ENCODE results near the gene PTPRO. TPM values are rescaled to one million over a fixed set of nuclear protein-coding genes. Genes with fewer than 3 reads are reported as not detected.
"Not testable (repeated sequence)": the region's sequence is repeated elsewhere in the genome, so short reads cannot be mapped to it uniquely, and the experiment has no call there.

PTPRO gene
- total RNA-seq, 1 donor from 2014 or later, result 0.26 TPM

DNA sequence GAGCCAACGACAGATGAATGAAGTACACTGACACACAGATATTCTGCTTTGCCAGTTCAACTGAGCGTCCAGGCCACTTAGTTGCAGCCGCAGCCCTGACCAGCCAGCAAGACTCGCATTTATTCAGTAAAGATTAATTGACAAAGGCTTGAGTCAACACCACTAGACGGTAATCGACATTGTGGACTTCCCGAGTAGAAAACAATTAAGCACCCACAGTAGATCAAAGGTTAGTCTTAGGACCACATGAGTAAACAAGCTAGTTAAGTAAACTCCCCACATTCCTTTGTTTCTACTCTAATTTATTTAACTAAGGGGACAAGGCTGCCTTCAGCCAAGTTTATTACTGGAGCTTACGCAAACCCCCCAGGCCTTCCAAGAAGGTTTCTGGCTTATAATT is 294.2 kb downstream of the PTPRO start:
- peaks cover 11% of the 10 kb centered on the region for H3K9me3 Mint-ChIP-seq
- H3K27me3 Mint-ChIP-seq (ENCODE audit: insufficient read depth); H3K4me3 Mint-ChIP-seq; H3K27ac Mint-ChIP-seq; H3K4me1 Mint-ChIP-seq (ENCODE audit: low read depth); intact Hi-C loops (cut with micrococcal nuclease); H3K36me3 Mint-ChIP-seq (ENCODE audit: low read depth); DNase-seq (ENCODE audit: low spot score): not testable (repeated sequence)

GRCh38 chr12:15620741-15621539 is 298.6 kb downstream of the PTPRO start:
- Mint-ChIP-seq H3K4me1 (ENCODE audit: low read depth) (no peaks in the 10 kb centered on the region), H3K9me3 (peaks cover 7% of the 10 kb centered on the region), H3K4me3 (no peak overlapping the region), H3K36me3 (ENCODE audit: low read depth) (no peaks in the 10 kb centered on the region), H3K27me3 (ENCODE audit: insufficient read depth) (peaks cover 4% of the 10 kb centered on the region), H3K27ac (no peak overlapping the region)
- DNase-seq (ENCODE audit: low spot score), result no peak
- intact Hi-C loops (cut with micrococcal nuclease), result no loop called here

DNA sequence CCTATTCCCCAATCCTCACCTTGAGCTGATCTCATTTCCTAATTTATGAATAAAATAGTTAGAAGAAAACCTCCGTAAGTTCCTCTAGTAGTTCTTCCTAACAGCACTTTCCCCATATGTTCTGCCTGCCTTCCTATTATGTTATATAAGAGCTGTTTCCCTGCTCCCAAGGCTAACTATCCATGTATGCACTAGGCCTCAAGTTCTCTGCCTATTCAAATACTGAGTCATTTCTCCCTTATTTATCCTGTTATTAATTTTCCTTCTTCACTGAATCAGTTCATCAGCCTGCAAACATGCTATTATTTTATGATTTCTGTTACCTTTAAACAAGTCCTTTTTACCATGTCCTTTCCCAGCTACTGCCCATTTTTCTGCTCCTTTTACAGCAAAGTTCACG is 302.8 kb downstream of the PTPRO start:
- Mint-ChIP-seq H3K27me3 (ENCODE audit: insufficient read depth) (no peaks in the 10 kb centered on the region), H3K4me3 (no peak overlapping the region), H3K4me1 (ENCODE audit: low read depth) (no peaks in the 10 kb centered on the region), H3K9me3 (no peaks in the 10 kb centered on the region), H3K36me3 (ENCODE audit: low read depth) (no peaks in the 10 kb centered on the region), H3K27ac (no peak overlapping the region)
- intact Hi-C loops (cut with micrococcal nuclease), result no loop called here
- no peak for DNase-seq (ENCODE audit: low spot score)

DNA sequence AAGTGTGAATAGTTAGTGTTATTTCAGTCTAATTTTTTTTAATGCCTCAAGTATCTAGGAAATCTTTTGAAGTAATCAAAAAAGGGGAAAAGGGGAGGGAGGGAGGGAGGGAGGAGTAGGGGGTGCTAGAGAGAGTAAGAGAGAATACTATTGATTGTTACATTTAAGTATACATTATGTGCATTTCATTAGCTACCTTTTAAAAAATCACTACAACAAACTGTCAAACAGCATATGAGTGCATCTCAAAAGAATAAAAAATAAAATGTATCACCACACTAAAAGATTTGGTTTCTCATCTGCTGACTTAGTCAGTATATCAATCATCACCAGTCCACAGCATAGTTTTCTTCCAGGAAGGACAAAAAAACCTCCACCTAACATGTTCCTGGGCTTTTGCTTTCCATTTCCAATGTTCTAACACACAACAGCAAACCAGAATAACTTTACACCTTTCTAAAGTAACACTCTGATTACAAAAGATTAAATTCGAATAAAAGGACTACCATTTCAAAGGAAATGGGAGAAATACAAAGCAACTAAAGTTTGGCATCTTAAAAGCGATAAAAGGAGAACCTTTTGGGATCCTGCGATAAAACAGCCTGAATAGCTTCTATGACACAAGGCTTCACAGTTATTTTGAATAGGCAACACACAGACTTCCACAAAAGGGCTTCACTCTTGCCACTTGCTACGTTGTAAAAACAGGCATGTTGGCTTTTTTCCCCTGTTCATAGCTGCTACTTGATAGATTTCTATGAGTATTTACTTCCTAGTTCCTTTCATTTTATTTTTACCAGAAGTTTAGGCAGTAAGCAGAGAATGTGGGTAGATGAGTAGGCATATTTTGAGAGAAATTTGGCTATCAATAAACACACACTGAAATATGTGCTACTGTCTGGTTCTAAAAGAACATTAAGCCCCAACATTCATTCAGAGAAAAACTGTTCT is 306.0 kb downstream of the PTPRO start:
- Mint-ChIP-seq H3K9me3 (no peaks in the 10 kb centered on the region), H3K4me3 (no peak overlapping the region), H3K36me3 (ENCODE audit: low read depth) (no peaks in the 10 kb centered on the region), H3K27ac (no peak overlapping the region), H3K27me3 (ENCODE audit: insufficient read depth) (peaks cover 2% of the 10 kb centered on the region), H3K4me1 (ENCODE audit: low read depth) (no peaks in the 10 kb centered on the region)
- no peak for DNase-seq (ENCODE audit: low spot score)
- intact Hi-C loops (cut with micrococcal nuclease), result no loop called here

DNA sequence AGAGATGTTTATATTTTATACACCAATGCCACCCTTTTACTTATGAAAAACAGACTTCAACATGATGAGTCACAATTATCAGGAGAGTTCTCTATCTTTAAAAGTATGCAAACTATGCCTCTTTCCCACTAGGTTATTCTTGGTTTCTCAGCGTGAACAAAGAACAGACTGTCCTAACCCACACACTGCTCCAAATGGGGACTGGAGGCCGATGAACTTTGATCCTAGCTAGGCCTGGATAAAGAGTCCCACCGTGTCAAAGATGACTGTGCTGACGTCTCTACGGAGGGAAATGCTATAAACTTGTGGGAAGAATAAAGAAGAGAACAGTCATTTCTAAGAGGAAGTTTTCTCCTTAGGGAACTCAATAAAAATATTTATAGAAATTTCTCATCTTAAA is 306.8 kb downstream of the PTPRO start:
- Mint-ChIP-seq H3K9me3 (no peaks in the 10 kb centered on the region), H3K36me3 (ENCODE audit: low read depth) (no peaks in the 10 kb centered on the region), H3K27ac (no peak overlapping the region), H3K4me1 (ENCODE audit: low read depth) (no peaks in the 10 kb centered on the region), H3K4me3 (no peak overlapping the region), H3K27me3 (ENCODE audit: insufficient read depth) (peaks cover 2% of the 10 kb centered on the region)
- intact Hi-C loops (cut with micrococcal nuclease), result no loop called here
- DNase-seq (ENCODE audit: low spot score), result no peak

- intact Hi-C loops (cut with micrococcal nuclease), result no loop called here
These were observed 307.5 kb downstream of the PTPRO start for GRCh38 chr12:15629761-15630160.

DNA sequence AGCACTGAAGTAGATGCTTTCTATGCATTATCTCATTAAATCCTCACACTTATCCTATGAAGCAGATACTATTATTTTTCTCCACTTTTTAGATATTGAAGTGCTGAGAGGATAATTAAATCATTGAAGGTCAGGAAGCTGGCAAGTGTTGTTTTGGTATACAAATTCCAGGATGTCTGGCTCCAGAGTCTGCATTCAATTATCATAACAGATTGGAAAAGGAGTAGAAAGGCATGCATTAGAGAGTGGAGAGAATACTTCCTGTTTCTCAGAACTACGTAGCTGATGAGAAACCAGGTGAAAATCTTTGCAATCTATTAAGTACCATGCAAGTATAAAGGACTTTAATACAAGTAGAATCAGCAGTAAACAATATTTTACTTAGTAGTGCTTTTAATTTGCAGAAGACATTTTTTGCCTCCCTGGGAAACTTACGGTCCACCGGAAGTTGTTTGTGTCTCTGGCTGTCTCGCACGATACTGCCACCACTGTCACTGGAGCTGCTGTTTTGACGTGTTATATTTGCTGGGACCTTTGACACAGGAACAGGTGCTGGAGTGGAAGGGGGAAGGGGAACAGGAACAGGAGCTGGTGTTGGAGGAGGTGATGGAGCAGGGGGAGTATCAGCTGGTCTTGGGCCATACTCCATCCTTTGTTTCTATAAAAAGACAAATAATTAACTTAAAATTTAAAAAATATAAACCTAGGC is 308.9 kb downstream of the PTPRO start:
- H3K27ac Mint-ChIP-seq, result no peak overlapping the region
- intact Hi-C loops (cut with micrococcal nuclease), result no loop called here
- no peaks in the 10 kb centered on the region for H3K4me1 Mint-ChIP-seq (ENCODE audit: low read depth)
- H3K4me3 Mint-ChIP-seq, result no peak overlapping the region
- DNase-seq (ENCODE audit: low spot score), result no peak
- H3K36me3 Mint-ChIP-seq (ENCODE audit: low read depth), result no peaks in the 10 kb centered on the region
- H3K27me3 Mint-ChIP-seq (ENCODE audit: insufficient read depth), result peaks cover 2% of the 10 kb centered on the region
- no peaks in the 10 kb centered on the region for H3K9me3 Mint-ChIP-seq

More at GRCh38 chr12:15629761-15630160, 307.5 kb downstream of the PTPRO start:
- H3K27ac Mint-ChIP-seq, result no peak overlapping the region
- no peak for DNase-seq (ENCODE audit: low spot score)
- H3K4me3 Mint-ChIP-seq, result no peak overlapping the region
- peaks cover 2% of the 10 kb centered on the region for H3K27me3 Mint-ChIP-seq (ENCODE audit: insufficient read depth)
- H3K9me3 Mint-ChIP-seq, result no peaks in the 10 kb centered on the region
- no peaks in the 10 kb centered on the region for H3K4me1 Mint-ChIP-seq (ENCODE audit: low read depth)
- no peaks in the 10 kb centered on the region for H3K36me3 Mint-ChIP-seq (ENCODE audit: low read depth)

GRCh38 chr12:15632708-15633107 is 310.4 kb downstream of the PTPRO start:
- Mint-ChIP-seq H3K27ac (no peak overlapping the region), H3K4me1 (ENCODE audit: low read depth) (no peaks in the 10 kb centered on the region), H3K9me3 (no peaks in the 10 kb centered on the region), H3K36me3 (ENCODE audit: low read depth) (no peaks in the 10 kb centered on the region), H3K4me3 (no peak overlapping the region), H3K27me3 (ENCODE audit: insufficient read depth) (peaks cover 2% of the 10 kb centered on the region)
- intact Hi-C loops (cut with micrococcal nuclease), result no loop called here
- no peak for DNase-seq (ENCODE audit: low spot score)

DNA sequence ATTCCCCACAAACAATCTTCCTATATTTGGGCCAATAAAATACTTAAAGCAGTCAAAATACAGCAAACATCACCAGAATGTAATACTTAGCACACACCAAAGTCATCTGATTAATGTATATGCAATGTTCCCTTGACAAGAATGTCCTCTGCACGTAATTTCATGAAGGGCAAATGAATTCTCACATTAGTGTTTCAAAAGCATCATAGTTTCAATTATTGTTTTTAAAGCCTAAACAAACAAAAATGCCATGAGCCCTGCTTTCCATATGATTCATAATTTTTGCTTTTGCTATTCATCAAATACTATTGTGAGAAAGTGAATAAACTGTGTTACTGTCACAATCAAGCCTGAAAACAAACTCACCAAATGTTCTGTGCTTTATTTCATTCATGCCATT is 310.9 kb downstream of the PTPRO start:
- H3K9me3 Mint-ChIP-seq, result no peaks in the 10 kb centered on the region
- DNase-seq (ENCODE audit: low spot score), result no peak
- no peak overlapping the region for H3K27ac Mint-ChIP-seq
- peaks cover 2% of the 10 kb centered on the region for H3K27me3 Mint-ChIP-seq (ENCODE audit: insufficient read depth)
- H3K4me3 Mint-ChIP-seq, result no peak overlapping the region
- no peaks in the 10 kb centered on the region for H3K36me3 Mint-ChIP-seq (ENCODE audit: low read depth)
- intact Hi-C loops (cut with micrococcal nuclease), result no loop called here
- H3K4me1 Mint-ChIP-seq (ENCODE audit: low read depth), result no peaks in the 10 kb centered on the region

GRCh38 chr12:15634010-15634683 is 311.8 kb downstream of the PTPRO start:
- H3K27ac Mint-ChIP-seq, result no peak overlapping the region
- H3K4me3 Mint-ChIP-seq, result no peak overlapping the region
- H3K9me3 Mint-ChIP-seq, result no peaks in the 10 kb centered on the region
- intact Hi-C loops (cut with micrococcal nuclease), result no loop called here
- H3K36me3 Mint-ChIP-seq (ENCODE audit: low read depth), result no peaks in the 10 kb centered on the region
- no peak for DNase-seq (ENCODE audit: low spot score)
- peaks cover 2% of the 10 kb centered on the region for H3K27me3 Mint-ChIP-seq (ENCODE audit: insufficient read depth)
- no peaks in the 10 kb centered on the region for H3K4me1 Mint-ChIP-seq (ENCODE audit: low read depth)

DNA sequence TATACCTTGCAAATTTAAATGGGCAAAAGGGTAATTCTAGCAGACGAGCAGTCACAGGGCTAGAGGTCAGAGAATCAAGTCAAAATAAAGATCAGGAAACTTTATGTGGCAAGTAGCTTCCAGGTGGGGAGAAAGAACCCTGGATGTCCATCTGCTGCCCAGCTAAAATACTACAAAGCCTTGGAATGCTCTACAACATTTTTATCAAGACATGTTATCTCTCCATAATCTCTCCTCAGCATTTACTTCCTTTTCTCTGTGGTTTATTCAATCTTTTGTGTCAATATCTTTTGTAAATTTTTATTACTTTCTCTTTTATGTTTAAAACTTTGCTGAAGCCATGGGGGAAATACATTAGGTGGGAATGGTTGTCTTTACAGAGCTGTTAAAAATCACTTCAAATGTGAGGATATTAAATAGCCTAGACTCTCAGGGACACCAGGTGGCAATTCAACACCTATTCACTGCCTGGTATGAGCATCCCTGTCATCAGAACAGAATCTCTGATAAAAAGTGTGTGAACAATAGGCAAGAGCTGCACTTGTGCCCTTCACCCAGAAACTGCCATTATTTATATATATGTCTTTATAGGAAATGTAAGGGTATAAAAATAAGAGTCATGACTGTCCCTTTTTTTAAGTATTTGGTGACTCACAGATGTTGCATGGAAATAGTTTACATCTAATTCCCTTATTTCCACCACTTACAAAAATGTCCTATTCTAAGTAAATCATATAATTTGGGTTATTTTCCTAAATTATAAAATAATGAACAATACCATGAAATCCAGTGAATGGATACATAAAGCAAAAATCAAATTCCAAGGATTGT is 314.0 kb downstream of the PTPRO start:
- no peak for DNase-seq (ENCODE audit: low spot score)
- no peaks in the 10 kb centered on the region for H3K9me3 Mint-ChIP-seq
- no peak overlapping the region for H3K27ac Mint-ChIP-seq
- no peaks in the 10 kb centered on the region for H3K4me1 Mint-ChIP-seq (ENCODE audit: low read depth)
- H3K27me3 Mint-ChIP-seq (ENCODE audit: insufficient read depth), result peaks cover 2% of the 10 kb centered on the region
- intact Hi-C loops (cut with micrococcal nuclease), result no loop called here
- H3K4me3 Mint-ChIP-seq, result no peak overlapping the region
- no peaks in the 10 kb centered on the region for H3K36me3 Mint-ChIP-seq (ENCODE audit: low read depth)

DNA sequence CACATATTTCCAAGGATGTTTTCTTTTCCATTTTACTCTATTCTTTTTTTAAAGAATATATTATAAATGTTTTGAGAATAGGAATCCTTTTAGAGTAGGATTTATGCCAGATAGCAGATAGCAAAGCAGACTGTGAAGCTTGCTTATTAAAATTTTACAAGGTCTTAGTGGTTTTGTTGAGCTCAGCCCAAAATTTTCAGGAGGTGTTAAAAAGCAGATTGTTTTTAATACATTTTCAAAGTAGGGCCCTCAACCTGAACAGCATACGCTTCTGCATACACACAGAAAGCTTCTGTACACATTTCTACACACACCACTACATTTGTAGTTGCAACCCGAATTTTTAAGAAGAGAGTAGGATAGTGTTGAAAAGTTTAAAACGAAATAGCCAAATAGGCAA is 315.9 kb downstream of the PTPRO start:
- no peaks in the 10 kb centered on the region for H3K27me3 Mint-ChIP-seq (ENCODE audit: insufficient read depth)
- no peaks in the 10 kb centered on the region for H3K9me3 Mint-ChIP-seq
- no peak for DNase-seq (ENCODE audit: low spot score)
- H3K4me1 Mint-ChIP-seq (ENCODE audit: low read depth), result no peaks in the 10 kb centered on the region
- intact Hi-C loops (cut with micrococcal nuclease), result no loop called here
- H3K4me3 Mint-ChIP-seq, result no peak overlapping the region
- no peak overlapping the region for H3K27ac Mint-ChIP-seq
- H3K36me3 Mint-ChIP-seq (ENCODE audit: low read depth), result no peaks in the 10 kb centered on the region
